GM21381 (cell line): Measurements from ENCODE around the gene FOS.
"Not testable (repeated sequence)": the region's sequence is repeated elsewhere in the genome, so short reads cannot be mapped to it uniquely, and the experiment has no call there.

Experiments
- ATAC-seq: cut with Tn5 transposase; IDR thresholded peaks from one replicate; pipeline ENCODE4 v1.9.1; 2021; ENCODE audit warnings: mild to moderate bottlenecking, moderate library complexity; ENCODE audit not compliant: unreplicated experiment

Gene FOS

DNA sequence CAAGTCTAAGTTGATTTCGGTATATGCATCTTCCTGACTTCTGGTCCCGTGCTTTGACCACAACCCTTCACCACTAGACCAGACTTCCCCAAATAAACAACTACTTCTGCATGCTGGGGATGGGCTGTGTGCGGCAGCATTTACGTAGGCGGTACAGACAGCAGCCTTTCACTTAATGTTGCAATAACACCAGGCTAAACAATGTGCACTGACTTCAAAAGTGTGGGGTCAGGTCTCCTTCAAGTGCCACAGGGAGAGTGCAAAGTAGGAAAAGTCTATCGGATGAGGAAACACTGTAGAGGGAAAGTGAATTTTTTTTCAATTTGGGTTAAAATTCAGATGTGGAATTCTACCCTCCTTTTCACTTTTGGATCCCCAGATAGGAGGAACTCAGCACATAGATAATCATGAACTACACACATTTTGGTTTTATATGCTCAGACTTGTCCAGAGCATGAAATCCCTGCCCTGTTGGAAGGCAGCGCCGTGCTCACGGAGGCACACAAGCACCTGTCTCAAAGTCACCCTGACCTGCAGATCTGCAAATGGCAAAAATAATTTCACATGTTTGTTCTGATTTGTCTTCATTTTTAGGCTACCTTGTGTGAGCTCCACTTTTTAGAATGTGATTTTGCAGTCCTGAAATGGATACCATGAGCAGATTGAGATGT is 3.6 kb upstream of the FOS start:
- no peak for ATAC-seq

DNA sequence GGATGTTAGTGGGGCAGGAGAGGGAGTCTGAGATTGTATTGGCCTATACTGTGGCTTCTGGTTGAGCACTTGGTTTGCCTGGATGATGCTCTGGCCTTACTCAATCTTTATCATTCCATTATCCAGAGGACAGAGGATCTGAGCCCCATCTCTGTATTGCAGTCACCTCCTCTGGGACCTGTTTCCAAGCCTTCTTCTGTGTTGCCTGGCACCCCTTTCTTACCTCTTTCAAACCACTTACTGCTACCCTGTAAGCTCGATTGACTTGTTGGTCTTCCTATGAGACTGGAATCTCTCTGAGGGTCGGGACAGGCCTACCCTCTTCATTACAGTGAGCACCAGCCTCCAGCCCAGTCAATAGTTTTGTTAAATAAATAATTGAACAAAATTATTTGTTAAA is 3.0 kb upstream of the FOS start:
- ATAC-seq = no peak

DNA sequence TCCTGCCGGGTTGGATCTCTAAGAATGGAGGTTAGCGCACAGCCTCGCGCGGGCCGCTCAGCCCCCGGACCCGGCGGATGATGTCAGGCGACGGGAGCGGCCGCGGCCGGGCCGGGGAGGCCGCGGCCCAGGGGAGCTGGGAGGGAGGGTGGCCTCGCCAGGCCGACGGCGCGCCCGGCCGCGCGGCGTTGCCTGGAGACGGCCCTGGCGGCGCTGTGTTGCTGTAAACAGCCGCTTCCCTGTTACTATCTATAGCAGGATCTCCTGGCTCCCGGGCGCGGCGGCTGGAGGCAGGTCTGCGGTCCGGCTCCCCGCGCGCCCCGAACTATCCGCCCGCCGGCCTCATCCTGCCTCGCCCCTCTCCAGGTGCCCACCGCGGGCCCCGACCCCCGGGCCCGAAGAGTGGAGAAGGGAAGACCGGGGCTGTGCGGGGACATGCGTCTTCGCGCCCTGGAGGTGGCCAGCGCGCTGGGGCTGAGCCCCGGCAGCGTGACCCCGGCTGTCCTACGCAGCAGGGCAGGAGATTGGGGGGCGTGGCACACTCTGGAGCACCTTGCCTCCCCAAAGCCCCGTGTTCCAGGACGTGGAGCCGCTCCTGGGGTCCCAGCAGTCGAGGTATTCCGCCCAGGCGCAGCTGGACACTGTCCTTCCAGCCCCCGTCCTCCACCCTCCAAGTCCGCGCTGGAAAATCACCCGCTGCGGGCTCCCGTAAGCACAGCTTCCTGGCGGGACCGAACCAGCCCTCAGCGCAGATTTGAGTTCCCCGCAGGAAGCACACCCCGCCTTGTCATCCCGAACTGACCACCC is 1.4 kb upstream of the FOS start:
- no peak for ATAC-seq

DNA sequence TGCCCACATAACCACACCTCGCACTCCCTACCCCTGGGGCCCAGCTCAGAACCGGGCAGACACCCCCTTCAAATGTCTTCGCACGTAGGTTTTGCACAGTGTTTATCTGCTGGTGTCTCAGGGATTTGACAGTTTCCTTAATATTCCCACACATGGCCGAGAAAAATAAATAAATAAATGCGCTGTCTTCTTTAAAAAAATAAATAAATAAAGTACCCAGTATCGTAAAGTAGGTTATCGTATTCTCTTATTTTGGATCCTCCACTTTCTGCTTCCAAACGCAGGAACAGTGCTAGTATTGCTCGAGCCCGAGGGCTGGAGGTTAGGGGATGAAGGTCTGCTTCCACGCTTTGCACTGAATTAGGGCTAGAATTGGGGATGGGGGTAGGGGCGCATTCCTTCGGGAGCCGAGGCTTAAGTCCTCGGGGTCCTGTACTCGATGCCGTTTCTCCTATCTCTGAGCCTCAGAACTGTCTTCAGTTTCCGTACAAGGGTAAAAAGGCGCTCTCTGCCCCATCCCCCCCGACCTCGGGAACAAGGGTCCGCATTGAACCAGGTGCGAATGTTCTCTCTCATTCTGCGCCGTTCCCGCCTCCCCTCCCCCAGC is 710 bp upstream of the FOS start:
- no peak for ATAC-seq

DNA sequence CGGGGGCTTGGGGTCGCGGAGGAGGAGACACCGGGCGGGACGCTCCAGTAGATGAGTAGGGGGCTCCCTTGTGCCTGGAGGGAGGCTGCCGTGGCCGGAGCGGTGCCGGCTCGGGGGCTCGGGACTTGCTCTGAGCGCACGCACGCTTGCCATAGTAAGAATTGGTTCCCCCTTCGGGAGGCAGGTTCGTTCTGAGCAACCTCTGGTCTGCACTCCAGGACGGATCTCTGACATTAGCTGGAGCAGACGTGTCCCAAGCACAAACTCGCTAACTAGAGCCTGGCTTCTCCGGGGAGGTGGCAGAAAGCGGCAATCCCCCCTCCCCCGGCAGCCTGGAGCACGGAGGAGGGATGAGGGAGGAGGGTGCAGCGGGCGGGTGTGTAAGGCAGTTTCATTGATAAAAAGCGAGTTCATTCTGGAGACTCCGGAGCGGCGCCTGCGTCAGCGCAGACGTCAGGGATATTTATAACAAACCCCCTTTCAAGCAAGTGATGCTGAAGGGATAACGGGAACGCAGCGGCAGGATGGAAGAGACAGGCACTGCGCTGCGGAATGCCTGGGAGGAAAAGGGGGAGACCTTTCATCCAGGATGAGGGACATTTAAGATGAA is 630 bp downstream of the FOS start:
- no peak for ATAC-seq

DNA sequence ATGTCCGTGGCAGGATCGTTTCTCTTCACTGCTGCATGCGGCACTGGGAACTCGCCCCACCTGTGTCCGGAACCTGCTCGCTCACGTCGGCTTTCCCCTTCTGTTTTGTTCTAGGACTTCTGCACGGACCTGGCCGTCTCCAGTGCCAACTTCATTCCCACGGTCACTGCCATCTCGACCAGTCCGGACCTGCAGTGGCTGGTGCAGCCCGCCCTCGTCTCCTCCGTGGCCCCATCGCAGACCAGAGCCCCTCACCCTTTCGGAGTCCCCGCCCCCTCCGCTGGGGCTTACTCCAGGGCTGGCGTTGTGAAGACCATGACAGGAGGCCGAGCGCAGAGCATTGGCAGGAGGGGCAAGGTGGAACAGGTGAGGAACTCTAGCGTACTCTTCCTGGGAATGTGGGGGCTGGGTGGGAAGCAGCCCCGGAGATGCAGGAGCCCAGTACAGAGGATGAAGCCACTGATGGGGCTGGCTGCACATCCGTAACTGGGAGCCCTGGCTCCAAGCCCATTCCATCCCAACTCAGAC is 1.2 kb downstream of the FOS start:
- no peak for ATAC-seq

DNA sequence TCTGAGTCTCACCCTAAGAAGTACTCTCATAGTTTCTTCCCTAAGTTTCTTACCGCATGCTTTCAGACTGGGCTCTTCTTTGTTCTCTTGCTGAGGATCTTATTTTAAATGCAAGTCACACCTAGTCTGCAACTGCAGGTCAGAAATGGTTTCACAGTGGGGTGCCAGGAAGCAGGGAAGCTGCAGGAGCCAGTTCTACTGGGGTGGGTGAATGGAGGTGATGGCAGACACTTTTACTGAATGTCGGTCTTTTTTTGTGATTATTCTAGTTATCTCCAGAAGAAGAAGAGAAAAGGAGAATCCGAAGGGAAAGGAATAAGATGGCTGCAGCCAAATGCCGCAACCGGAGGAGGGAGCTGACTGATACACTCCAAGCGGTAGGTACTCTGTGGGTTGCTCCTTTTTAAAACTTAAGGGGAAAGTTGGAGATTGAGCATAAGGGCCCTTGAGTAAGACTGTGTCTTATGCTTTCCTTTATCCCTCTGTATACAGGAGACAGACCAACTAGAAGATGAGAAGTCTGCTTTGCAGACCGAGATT is 1.7 kb downstream of the FOS start:
- no peak for ATAC-seq

DNA sequence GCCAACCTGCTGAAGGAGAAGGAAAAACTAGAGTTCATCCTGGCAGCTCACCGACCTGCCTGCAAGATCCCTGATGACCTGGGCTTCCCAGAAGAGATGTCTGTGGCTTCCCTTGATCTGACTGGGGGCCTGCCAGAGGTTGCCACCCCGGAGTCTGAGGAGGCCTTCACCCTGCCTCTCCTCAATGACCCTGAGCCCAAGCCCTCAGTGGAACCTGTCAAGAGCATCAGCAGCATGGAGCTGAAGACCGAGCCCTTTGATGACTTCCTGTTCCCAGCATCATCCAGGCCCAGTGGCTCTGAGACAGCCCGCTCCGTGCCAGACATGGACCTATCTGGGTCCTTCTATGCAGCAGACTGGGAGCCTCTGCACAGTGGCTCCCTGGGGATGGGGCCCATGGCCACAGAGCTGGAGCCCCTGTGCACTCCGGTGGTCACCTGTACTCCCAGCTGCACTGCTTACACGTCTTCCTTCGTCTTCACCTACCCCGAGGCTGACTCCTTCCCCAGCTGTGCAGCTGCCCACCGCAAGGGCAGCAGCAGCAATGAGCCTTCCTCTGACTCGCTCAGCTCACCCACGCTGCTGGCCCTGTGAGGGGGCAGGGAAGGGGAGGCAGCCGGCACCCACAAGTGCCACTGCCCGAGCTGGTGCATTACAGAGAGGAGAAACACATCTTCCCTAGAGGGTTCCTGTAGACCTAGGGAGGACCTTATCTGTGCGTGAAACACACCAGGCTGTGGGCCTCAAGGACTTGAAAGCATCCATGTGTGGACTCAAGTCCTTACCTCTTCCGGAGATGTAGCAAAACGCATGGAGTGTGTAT is 2.4 kb downstream of the FOS start:
- ATAC-seq = no peak

DNA sequence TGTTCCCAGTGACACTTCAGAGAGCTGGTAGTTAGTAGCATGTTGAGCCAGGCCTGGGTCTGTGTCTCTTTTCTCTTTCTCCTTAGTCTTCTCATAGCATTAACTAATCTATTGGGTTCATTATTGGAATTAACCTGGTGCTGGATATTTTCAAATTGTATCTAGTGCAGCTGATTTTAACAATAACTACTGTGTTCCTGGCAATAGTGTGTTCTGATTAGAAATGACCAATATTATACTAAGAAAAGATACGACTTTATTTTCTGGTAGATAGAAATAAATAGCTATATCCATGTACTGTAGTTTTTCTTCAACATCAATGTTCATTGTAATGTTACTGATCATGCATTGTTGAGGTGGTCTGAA is 3.0 kb downstream of the FOS start:
- no peak for ATAC-seq

DNA sequence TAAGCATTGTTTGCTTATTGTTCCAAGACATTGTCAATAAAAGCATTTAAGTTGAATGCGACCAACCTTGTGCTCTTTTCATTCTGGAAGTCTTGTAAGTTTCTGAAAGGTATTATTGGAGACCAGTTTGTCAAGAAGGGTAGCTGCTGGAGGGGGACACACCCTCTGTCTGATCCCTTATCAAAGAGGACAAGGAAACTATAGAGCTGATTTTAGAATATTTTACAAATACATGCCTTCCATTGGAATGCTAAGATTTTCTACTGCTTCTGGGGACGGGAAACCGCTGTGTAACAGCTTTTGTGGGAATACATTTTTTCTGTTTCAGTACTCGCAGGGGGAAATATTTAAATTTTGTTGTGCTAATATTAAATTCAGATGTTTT is 3.5 kb downstream of the FOS start:
- no peak for ATAC-seq

DNA sequence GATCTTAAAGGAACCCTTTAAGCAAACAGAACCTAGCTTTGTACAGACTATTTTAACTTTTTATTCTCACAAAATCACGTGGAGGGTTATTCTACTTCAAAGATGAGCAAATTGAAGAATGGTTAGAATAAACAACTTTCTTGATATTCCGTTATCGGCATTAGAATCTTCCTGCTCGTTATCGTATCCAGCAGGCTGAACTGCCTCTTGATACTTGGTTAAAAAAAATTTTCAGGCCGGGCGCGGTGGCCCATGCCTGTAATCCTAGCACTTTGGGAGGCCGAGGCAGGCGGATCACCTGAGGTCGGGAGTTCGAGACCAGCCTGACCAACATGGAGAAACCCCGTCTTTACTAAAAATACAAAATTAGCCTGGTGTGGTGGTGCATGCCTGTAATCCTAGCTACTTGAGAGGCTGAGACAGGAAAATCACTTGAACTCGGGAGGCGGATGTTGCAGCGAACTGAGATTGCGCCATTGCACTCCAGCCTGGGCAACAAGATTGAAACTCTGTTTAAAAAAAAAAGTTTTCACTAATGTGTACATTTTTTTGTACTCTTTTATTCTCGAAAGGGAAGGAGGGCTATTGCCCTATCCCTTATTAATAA is 4.0 kb downstream of the FOS start:
- not testable (repeated sequence) for ATAC-seq

DNA sequence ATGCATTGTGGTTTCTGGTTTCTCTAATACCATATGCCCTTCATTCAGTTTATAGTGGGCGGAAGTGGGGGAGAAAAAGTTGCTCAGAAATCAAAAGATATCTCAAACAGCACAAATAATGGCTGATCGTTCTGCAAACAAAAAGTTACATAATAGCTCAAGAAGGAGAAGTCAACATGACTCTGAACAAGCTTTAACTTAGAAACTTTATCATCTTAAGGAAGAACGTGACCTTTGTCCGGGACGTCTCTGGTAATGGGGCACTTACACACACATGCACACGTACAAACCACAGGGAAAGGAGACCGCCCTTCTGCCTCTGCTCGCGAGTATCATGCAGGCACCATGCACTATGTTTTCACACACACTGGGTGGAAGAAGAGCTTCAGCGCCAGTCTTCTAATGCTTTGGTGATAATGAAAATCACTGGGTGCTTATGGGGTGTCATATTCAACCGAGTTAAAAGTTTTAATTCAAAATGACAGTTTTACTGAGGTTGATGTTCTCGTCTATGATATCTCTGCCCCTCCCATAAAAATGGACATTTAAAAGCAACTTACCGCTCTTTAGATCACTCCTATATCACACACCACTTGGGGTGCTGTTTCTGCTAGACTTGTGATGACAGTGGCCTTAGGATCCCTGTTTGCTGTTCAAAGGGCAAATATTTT is 4.7 kb downstream of the FOS start:
- no peak for ATAC-seq

DNA sequence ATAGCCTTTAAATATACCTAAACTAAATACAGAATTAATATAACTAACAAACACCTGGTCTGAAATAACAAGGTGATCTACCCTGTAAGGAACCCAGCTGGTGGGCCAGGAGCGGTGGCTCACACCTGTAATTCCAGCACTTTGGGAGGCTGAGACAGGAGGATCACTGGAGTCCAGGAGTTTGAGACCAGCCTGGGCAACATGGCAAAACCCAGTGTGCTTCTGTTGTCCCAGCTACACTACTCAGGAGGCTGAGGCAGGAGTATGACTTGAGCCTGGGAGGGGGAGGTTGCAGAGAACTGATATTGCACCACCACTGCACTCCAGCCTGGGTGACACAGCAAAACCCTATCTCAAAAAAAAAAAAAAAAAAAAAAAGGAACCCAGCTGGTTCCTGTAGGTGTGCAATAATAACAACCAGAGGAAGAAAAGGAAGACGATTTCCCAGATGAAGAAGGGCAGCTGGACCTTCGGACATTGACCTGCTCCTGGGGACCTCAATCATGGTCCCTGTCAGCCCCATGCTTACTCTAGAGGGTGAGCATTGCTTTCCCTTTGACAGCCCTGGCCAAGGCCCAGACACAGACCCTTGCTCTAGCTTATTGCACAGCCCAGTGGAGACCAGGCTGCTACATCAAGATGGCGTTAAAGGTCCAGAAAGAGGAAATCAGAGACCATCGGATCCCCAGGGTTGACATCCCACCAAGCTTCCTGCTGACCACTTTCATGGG is 5.4 kb downstream of the FOS start:
- ATAC-seq = no peak

DNA sequence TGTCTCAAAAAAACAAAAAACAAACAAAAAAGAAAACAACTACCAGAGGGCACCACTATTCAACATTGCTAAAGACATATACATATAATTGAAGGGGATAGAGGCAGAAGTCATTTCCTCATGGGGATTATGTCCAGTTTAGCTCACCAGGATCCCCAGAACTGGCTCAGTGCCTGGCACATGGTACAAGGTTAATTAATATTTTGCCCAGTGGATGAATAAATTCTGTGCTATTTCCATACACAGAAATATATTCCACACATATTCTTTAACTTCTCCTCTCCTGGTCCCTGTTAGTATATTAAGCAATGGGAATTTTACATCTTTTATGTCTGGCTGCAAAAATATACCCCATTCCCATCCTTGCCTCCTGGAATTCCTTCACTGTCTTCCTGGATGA is 6.7 kb downstream of the FOS start:
- ATAC-seq = no peak

DNA sequence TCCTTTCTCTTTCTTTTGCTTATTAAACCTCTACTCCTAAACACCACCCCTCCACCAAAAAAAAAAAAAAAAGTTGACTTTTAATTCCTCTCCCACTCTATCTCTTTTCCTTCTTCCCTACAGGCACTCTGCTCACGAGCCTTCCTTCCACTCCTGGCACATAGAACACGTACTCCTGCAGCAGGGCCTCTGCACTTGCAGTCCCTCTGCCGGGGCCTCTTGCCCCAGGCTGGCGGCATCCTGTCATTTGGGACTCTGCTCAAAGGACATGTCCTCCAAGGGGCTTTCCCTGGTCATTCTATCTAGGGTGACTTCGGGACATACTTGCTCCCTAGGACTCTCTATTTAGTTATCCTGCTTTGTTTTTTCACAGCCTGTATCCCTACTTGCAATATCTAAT is 7.7 kb downstream of the FOS start:
- no peak for ATAC-seq

DNA sequence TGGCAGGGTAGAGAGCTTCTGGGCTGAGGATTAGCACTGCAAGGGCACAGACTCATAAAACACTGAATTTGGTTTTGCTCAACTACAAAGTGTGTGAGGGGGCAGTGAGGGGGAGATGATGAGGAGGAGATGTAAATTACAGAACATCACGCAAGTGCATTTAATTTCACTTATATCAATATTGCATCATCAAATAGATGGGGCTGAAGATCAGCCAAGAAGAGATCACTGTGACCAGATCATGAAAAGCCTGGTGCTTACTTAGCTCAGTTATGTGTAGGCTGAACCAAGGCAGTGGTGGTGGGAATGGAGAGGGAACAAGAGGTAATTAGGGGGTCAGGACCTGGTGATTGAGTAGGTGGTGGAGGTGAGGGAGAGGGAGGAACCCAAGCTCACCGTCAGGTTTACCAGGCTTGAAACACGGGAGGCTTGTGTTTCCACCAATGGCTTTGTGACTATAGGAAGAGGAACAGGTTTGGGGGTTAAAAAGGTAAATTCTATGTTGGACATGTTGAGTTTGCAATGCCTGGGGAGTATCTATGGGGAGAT is 11.3 kb downstream of the FOS start:
- no peak for ATAC-seq

DNA sequence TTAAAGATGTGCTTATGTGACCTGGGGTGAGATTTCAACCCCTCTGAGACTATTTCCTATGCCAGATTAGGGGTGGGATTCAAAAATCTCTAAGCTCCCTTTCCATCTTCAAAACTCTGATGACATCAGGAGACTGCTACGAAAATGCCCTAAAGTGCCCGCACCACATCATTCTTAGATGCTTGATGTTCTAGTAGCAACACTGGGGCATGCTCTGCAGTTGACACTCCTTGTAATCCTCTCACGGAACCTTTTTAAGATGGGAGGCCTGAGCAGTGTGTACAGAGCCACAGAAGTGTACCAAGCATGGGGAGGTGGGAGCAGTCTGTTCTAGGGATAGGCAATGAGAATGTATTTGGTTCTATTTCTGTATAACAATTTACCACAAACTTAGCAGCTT is 12.2 kb downstream of the FOS start:
- ATAC-seq = no peak

DNA sequence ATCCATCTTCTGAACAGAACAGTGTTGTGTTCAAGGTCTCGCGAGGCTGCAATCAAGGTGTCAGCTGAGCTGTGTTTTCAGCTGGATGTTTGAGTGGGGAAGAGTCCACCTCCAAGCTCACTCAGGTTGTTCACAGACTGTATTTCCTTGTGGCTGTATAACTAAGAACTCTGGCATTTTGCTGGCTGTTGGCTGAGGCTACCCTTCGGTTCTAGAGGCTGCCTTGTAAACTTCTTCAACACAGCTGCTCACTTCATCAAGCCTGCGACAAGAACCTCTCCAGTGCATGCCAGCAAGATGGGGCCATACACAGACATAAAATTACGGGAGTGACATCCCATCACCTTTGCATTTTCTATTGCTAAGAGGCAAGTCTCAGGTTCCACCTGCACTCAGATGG is 12.7 kb downstream of the FOS start:
- ATAC-seq = no peak

DNA sequence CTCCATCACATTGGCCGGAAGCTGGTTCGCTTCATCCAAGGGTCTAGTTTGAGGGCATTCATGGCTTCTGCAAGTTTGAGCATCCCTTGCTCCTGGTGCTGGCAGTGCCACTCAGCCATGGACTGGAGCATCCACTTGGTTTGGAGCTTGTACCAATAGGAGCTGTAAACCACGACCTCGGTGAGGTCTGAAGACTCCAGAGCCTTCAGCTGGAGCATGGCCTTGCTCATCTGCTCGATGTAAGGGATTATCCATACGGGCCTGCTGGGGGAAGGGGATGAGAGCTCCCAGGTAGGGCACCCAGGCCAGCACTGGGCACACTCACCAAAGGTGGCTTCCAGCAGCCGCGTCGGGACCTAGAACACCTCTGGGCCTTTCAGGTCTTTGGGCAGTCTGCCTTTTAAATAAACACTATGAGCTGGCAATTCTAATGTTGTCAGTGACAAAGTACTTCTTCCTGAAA is 13.5 kb downstream of the FOS start:
- ATAC-seq = no peak
